Stimulated activated CD4-positive, alpha-beta T cell treated with anti-CD3 and anti-CD28 coated beads, Interleukin-2, amount 100 ng/mL, for 24 hours (primary cell): ENCODE results near the gene POM121L2.
A peak's percentile ranks its signal among the peaks of the same experiment; 100 is the strongest.

Experiments used
- DNase-seq, 2 donors: peaks; one replicate each; pipeline ENCODE4 v3.0.0-alpha.2; 2020

Gene POM121L2

DNA sequence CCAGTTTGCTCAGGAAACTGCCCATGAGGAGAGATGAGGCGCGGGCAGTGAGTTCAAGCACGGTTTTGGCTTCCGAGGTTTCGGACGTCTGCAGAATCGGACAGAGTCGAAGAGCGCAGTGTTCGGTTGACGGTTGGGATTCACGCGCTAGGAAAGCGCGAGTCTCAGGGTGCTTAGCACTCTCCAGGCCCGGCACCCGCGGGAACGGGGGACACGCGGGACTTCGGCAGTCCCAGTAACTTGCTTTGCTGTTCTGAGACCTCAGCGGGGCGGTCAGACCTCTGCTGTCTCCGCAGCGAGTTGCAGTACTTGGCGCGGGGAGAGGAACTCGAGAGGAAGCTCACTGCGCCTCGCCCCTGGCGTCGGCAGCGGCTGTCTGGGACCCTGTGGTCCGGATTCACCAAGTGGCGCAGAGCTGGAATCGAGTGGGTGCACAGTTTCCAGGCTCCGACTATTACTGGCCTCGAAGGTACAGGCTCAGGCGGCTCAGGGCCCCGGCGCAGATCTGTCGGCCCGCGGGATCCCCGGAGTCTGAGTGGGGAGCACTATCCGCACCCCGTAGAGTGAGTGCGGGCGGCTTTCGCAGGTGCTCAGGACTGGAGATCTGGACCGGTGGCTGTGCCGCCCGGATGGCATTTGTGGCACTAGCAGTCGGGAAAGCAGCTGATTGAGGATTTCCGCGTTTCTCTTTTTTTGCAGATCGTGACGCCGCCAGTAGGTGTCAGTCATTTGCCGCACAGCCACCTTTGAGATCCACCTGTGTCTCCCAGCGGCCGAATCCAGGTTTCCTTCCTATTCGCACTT, at the start of gene POM121L2:
TSS of gene POM121L2 (minus strand) at position 128 of the 804 bp plus-strand sequence. CDS start at position 25, 103 bp downstream.
- peak; percentile 66 to 72 for DNase-seq

DNA sequence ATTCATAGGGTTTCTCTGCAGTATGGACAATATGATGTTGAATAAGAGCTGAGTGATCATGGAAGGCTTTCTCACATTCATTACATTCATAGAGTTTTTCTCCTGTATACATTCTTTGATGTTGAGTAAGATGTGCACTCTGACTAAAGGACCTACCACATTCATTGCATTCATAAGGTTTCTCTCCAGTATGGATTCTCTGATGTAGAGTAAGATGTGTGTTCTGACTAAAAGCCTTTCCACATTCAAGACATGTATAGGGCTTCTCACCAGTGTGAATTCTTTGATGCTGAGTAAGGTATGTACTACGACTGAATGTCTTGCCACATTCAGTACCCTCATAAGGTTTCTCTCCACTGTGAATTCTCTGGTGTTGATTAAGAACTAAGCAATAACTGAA, 47.2 kb upstream of the POM121L2 start:
- DNase-seq = no peak

DNA sequence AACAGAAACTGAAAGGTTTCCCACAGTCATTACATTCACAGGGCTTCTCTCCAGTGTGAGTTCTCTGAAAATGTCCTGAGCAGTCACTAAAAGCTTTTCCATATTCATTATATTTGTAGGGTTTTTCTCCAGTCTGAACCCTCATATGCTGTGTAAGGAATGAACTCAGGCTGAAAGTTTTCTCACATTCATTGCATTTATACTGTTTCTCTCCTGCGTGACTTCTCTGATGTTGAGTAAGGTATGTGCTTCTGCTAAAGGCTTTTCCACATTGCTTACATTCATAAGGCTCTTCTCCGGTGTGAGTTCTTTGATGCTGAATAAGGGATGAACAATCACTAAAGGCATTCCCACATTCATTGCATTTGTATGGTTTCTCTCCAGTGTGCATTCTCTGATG, 46.7 kb upstream of the POM121L2 start:
- no peak for DNase-seq

DNA sequence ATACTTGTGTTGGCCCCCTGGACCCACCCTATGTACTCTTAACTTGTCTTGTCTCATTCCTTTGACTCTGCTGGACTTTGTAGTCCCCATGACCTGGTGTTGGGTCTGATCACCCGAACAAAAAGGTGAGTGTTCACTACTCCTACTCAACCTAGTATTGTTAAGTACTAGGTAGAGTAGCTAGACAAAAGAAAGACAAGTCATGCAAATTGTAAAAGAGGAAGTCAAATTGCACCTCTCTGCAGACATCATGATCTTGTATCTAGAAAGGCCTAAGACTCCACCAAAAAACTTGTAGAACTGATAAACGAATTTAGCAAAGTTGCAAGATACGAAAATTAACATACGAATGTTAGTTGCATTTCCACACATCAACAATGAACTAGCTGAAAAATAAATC, 40.8 kb upstream of the POM121L2 start:
- no peak for DNase-seq

DNA sequence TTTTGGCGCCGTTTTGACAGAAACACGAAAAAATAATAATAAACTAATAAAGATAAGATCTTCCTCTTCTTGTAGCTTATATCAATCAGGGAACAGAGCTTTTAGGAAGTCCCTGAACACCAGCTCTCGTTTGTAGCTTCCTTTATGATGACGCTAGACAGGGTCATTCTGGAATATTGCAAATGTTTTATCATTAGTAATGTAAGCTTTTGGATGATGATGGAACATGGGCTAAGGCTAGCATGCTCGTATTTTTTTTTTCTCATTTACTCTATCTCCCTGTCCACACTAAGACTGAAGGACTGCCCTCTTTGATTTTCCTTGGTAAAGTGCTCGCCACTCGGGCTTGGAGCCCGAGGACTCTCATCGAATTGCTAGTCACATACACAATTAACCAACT, 22.1 kb upstream of the POM121L2 start:
- no peak for DNase-seq

DNA sequence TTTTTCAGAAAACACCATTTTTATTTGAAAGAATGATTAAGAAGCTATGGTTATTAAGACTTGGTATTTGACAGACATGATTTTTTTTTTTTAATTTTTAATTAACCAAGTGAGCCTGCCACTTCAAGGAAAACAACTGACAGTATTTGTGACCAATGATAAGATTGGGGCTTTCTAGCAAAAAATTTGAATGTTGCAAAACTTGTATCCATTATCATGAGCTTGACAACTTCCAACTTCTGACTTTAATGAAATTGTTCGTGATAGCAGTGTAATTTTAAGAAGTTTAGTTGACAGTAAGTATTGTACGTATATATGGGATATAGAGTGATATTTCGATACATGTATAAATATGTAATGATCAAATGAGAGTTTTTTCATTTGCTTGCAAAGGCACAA, 21.6 kb upstream of the POM121L2 start:
- DNase-seq = no peak

DNA sequence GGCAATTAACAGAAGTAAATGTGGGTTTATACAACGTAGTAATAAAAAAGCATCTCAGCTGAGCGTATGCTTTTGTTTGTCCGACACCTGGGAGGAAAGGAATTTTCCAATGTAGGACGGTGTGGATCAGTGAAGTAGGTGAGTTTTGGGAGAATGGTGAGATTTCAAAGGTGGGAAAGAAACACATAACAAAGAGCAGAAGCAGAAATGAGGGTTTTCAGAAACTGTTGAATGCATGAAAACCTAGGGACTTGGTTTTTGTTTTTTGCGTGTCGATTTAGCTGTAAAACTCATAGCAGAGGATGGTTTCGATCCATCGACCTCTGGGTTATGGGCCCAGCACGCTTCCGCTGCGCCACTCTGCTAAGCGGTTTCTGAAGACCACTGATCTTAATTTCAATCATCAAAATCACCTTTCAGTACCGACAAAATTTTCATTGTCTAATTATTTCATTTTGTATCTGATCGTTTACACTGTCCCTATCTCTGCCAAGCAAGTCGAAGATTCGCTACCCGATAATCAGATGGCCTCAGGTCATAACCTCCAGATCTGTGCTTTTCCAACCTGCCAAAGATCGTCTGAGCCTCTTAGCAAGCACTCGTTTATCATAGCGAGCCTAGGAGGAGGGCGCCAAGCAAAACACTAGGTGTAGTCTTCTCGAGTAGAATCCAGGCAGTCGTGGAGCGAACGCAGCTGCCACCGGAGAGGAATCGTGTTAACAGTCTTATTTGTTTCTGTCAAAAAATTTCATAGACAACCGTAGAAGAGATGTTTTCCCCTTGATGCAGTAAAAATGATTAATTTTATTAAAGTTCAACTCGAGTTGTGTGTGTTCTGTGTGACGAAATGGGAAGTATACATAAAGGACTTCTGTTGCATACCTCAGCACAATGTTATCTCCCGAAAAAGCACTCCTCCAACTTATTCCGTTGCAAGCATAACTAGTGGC, 20.9 kb upstream of the POM121L2 start:
- DNase-seq = peak; percentile 47 to 61

DNA sequence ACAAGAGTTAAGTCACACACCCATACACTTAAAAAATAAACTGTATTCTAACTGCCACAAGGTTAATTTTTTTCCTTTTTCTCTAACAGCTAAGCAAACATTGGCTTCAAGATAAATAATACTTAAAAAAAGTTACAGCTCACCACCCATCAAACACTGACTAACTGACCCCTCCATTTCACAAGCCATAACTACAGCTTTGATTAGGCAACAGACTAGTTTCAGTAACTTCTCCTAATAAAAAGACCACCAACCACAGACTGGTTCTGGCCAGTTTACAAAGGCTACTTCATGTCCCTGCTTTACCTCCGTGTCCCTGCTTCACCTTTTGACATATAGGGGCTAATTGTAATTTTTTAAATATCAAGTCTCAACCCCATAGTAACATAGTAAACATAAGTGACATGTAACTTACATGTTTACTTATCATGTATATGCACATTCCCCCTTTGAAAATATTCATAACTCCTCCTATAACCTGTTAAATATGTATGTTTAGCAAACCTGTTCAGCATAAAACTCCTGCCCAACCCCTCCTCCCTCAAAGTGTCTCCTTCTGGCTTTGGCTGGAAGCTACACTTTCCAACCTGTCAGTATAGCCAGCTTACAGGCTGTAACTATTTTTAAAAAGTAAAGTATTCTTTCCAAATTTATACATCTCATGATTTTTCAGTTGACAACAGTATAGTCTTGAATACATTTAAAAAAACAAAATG, 15.1 kb upstream of the POM121L2 start:
- no peak for DNase-seq

DNA sequence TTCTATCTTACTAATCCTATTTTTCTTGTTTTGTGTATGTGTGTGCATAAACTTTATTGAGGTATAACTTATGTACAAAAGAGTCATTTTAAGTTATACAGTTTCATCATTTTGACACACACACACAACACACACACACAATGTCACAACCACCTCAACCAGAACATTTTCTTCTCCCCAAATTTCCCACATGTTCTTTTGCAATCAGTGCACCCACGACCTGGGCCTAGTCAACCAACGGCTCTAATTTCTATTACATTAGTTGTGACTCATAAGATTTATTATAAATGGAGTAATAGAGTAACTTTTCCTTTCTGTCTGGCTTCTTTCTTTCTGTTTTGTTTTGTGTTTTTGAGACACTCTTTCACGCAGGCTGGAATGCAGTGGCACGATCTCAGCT, 9.8 kb upstream of the POM121L2 start:
- no peak for DNase-seq

DNA sequence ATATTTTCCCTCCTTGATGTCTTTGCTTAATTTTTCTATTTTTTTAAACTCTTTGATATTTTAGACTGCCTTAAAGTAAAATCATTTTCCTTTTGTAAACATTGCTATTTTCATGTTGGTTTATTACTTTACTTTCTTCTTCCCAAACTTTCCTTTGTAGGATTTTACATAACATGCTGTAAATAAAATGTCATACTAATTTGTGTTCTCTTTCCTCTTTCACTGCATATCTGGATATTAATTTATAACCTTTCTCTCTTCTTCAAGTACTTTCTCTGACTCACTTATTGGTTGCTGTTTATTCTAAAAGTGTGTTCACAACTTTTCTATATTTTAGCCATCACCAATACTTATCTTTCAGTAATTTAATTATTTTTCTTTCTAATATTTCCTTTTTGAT, 9.3 kb upstream of the POM121L2 start:
- no peak for DNase-seq

DNA sequence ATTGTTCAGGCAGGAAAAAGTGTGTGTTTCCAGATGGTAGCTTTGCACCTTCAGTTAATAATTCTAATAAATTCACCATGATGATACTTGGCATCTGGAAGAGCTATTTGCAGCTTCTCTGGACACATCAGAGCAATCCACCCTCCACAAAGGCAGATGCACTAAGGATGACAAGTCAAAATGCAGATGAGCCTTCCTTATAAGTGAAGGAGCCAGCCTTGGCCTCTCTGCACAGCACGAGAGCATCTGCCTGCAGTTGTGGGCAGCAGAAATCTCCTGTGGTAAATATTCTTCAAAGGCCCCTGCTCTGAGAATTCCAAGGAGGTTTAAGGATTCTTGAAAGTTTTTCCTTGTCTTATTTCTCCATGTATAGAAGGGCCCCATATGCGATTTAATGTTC, 6.9 kb upstream of the POM121L2 start:
- DNase-seq = no peak

DNA sequence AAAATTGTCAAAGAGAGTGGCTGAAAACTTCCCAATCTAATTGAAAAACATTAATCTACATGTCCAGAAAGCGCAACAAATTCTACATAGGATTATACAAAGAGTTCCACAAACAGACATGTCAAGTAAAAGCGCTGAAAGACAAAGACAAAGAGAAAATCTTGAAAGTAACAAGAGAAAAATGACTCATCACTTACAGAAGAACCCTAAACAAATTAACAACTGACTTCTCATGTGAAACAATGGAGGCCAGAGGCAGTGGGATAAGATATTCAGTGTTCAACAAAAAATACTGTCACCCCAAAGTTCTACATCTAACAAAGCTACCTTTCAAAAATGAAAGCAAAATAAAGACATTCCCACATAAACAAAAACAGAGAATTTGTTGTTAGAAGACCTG, 2.0 kb upstream of the POM121L2 start:
- DNase-seq = no peak

DNA sequence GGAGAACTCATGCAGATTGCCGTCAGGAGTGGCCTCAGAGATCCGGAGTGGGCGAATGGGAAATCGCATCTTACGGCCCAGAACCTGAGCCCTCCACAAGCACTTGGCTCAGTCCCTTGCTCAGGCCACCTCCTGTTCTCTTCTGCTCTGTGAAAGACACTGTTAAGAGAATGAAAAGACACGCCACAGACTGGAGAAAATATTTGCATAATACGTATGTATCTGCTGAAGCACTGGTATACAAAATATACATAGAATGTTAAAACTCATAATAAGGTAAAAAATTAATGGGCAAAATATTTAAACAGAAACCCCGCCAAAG, 838 bp upstream of the POM121L2 start:
- DNase-seq = no peak

DNA sequence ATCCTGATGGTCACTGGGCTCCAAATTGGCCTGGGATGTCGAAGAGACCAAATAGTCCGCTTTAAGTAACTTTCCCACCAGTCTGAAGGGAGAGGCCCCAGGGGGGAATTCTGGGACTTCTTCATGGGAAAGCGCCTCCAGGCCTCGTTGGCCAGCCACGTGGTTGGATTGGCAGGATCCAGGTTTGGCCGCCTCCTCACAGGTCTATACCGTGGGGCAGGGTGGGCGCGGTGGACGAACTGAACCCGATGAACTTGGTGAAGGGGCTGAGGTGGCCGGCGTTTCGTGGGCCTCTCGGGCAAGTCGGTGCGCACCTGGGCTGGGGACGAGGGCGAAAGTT, 297 bp downstream of the POM121L2 start:
- no peak for DNase-seq

DNA sequence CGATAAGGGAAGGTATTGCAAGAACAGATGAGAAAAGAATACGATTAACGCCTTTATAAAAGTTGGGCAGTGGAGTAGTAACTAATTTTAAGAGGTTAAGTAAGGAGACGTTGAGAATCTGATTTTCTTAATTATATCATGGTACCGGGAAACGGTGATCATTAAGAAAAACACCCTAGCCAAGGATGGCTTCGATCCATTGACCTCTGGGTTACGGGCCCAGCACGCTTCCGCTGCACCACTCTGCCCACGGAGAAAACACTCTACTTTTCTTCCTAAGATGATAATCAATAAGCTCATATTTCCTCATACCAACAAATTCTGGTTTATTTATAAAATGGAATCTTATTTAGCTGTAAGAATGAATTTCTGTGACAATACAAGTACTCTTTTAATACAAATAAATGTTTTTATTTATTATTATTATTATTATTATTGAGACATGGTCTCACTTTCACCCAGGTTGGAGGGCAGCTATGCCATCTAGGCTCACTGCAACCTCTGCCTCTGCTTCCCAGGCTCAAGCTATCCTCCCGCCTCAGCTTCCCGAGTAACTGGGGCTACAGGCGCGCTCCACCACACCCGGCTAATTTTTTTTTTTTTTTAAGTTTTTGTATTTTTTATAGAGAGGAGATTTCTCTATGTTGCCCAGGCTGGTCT, 8.3 kb downstream of the POM121L2 start:
- no peak for DNase-seq

DNA sequence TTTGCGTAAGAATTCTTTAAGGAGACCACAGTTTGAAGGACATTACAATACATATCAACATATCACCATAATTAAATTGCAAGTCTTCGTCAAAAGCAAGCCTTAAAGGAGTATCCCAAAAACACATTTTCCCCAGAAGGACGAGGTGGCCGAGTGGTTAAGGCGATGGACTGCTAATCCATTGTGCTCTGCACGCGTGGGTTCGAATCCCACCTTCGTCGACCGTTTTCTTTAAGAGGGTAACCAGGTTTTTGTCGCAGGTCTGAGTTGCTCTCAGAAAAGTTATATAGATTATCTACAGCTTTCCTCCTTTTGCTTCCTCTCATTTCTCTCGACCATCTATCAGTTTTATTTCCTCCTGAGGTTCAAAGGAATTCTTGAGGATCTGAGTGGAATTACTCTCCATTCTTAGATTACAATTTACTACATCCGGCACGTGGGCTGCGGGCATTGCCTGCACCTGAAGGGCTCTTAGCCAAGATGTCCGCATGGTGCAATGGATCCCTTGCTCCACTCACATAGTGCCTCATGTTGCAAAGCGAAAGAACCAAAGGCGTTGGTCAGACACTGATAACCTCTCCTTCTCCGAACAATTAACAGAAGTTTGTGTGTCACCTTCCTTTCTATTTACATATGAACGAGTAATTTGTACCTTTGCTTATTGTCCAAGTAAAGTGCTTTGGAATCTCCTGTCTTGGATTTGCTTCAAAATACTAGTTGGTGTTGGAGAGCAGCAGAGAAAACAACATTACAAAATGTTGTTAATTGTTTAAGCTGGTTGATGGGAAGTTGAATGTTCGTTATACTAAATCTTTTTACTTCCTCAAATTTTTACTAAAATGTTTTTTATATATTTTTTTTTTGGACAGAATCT, 14.0 kb downstream of the POM121L2 start:
- peak in 1 of 2 donors; percentile 57 for DNase-seq

DNA sequence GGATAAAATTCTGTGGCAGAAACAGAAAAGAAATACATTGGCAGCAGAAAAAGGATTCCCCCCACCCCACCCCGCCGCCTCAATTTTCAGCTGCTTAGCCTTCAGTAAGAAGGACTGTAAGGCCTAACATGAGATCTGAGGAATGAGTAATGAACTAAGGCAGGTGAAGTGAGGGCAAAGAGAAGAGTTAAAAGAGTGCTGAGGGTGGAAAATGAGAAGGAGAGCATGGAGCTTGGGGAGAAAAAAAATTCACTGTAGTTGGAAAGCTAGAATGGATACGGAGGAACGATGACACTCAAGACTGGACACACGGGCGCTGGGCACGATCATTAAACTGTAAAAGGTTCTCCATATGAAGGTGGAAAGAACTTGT, 14.6 kb downstream of the POM121L2 start:
- DNase-seq = no peak

DNA sequence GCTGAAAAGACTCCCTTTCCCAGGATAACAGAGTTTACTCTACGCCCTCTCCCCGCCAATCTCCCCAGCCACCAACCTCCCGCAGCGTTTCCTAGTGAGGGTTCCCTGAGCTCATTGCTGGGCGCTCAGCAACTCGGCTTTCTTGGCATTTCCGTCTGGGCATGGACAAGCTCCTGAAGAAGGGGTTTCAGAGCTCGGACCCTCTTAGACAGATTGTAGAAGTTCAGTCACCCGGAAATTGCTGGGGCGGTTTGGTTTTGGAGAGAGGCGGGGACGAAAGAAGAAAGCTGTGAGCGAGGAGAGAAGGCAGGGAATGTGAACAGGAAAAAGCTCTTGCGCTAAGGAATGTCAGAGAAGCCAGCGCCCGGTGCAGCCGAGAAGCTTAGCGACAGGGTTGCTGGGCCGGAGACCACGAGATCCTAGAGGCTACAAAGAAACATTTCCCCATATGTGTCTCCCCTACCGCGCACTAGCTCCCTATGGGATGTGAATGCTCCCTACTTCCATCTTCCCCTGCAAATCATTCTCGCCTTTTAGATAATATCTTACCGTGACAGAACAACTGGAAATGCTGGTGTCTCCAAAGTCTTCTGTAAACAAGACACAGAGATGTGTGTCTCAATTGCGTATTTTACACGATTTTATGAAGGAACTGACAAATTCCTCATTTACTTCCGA, 15.8 kb downstream of the POM121L2 start:
- DNase-seq = no peak

DNA sequence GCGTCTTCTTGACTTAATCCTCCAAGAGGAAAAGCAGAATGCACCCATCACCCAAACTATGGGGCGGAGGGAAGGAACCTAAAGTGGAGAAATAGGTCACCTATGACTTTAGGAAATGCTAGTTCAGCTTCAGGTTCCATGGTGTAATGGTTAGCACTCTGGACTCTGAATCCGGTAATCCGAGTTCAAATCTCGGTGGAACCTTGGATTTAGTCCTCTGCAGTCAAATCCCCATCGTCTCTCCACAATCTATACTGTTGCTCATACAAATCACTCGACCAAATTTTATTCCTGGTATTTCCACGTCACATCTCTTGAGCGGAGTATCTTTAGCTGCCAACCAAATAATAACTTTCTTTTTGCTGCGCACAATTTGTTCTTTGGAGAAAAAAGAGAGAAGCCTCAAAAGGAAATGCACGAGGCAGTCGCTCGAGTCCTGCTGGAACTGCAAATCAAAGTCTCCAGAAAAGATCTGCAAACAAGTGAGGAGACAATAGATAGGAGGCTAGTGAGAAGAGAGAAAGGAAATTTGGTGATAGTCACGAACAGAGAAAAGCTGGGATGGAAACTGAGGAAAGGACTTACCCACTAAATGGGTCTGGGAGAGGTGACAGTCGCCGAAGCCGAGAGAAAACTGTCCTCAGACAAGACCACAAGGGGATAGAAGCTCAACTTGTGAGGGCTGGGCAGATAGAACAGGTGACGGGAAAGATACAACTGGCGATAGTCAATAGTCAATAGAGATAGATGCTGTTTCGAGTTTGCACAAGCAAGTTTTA, 16.6 kb downstream of the POM121L2 start:
- no peak for DNase-seq

DNA sequence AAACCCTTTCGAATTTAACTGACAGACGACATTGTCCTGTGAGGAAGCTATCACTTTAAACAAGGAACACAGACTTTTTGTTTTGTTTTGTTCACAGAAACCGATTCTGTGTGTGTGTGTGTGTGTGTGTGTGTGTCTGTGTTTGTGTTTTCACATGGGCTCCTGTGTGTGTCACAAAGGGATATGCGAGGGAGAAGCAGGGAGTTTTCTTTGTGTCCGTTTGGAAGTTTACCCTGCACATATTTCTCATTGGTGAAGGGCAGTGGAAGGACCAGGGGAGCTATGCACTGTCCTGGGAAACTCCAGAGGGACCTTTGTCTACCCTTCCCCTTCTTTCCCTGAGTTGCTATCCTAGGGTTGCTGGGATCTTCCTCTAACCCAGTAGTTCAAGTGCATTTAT, 17.7 kb downstream of the POM121L2 start:
- no peak for DNase-seq
